Head of caudate nucleus (tissue), 42 donors: ENCODE results near the gene WIPF2.

ENCODE experiments used
- DNase-seq, 42 donors: peaks; one replicate each; pipeline versions ENCODE4 v3.0.0 to v3.0.0-alpha.2; 2020 to 2021; ENCODE audit warnings: mixed read lengths in 7 of 42
- intact Hi-C: fragments of 100-400 bp; cut with DNase I; formaldehyde crosslinking; loops from one replicate; pipeline ENCODE4 v1.15.0; 2022

Gene WIPF2

GRCh38 chr17:40317880-40318829 is 99.1 kb downstream of the WIPF2 start:
- peak; percentile 85 to 97 (median 94) for DNase-seq
- intact Hi-C loops = no loop called here

GRCh38 chr17:40318830-40319391 is 99.8 kb downstream of the WIPF2 start:
- peak in 4 of 42 donors; percentile 8 to 33 (median 30) for DNase-seq
- intact Hi-C loops = no loop called here

- intact Hi-C loops = no loop called here
- DNase-seq = peak in 3 of 42 donors; percentile 3 to 29 (median 12)
These were observed 100.8 kb downstream of the WIPF2 start for GRCh38 chr17:40319651-40320540.

GRCh38 chr17:40320756-40321523 is 101.8 kb downstream of the WIPF2 start:
- peak in 10 of 42 donors; percentile 34 to 64 (median 46) for DNase-seq
- intact Hi-C loops = no loop called here

- intact Hi-C loops = no loop called here
- DNase-seq = peak in 1 of 42 donors; percentile 29
These were observed 102.4 kb downstream of the WIPF2 start for GRCh38 chr17:40321524-40321929.

- intact Hi-C loops = no loop called here
These were observed 102.9 kb downstream of the WIPF2 start for GRCh38 chr17:40321961-40322357.

GRCh38 chr17:40322358-40323315 is 103.5 kb downstream of the WIPF2 start:
- peak in 16 of 42 donors; percentile 31 to 70 (median 52) for DNase-seq
- intact Hi-C loops = no loop called here

More at GRCh38 chr17:40321961-40322357, 102.9 kb downstream of the WIPF2 start:
- peak in 2 of 42 donors; percentile 14 to 35 for DNase-seq

GRCh38 chr17:40323391-40324381 is 104.6 kb downstream of the WIPF2 start:
- intact Hi-C loops = no loop called here
- no peak for DNase-seq

GRCh38 chr17:40325156-40326013 is 106.3 kb downstream of the WIPF2 start:
- intact Hi-C loops = no loop called here
- no peak for DNase-seq

GRCh38 chr17:40326014-40326831 is 107.1 kb downstream of the WIPF2 start:
- no peak for DNase-seq
- intact Hi-C loops = no loop called here

- DNase-seq = no peak
- intact Hi-C loops = no loop called here
These were observed 107.7 kb downstream of the WIPF2 start for GRCh38 chr17:40326832-40327199.

- intact Hi-C loops = no loop called here
- no peak for DNase-seq
These were observed 108.2 kb downstream of the WIPF2 start for GRCh38 chr17:40327244-40327729.

GRCh38 chr17:40327735-40328385 is 108.8 kb downstream of the WIPF2 start:
- intact Hi-C loops = no loop called here
- no peak for DNase-seq

GRCh38 chr17:40328386-40328766 is 109.3 kb downstream of the WIPF2 start:
- intact Hi-C loops = no loop called here
- DNase-seq = no peak
